ENCODE results near the gene GOT1.

Gene GOT1

GRCh38 chr10:99433378-99434020 lies 3.1 kb upstream of the GOT1 start:
- in situ Hi-C loops (cut with MboI; ENCODE audit: low sequenced_read_pairs) = no loop called here

- in situ Hi-C loops (cut with MboI; ENCODE audit: low sequenced_read_pairs) = no loop called here
Observed at GRCh38 chr10:99432881-99433280, 2.5 kb upstream of the GOT1 start.

GRCh38 chr10:99432047-99432446 lies 1.6 kb upstream of the GOT1 start:
- in situ Hi-C loops (cut with MboI; ENCODE audit: low sequenced_read_pairs) = no loop called here

- in situ Hi-C loops (cut with MboI; ENCODE audit: low sequenced_read_pairs) = no loop called here
Observed at GRCh38 chr10:99431190-99431760, 851 bp upstream of the GOT1 start.

- in situ Hi-C loops (cut with MboI; ENCODE audit: low sequenced_read_pairs) = no loop called here
Observed at GRCh38 chr10:99430116-99430450, 341 bp downstream of the GOT1 start.

GRCh38 chr10:99429517-99430095 lies 818 bp downstream of the GOT1 start:
- in situ Hi-C loops (cut with MboI; ENCODE audit: low sequenced_read_pairs) = no loop called here

- in situ Hi-C loops (cut with MboI; ENCODE audit: low sequenced_read_pairs) = no loop called here
Observed at GRCh38 chr10:99427566-99428190, 2.7 kb downstream of the GOT1 start.

- in situ Hi-C loops (cut with MboI; ENCODE audit: low sequenced_read_pairs) = no loop called here
Observed at GRCh38 chr10:99426689-99427088, 3.7 kb downstream of the GOT1 start.

GRCh38 chr10:99425204-99425603 lies 5.2 kb downstream of the GOT1 start:
- in situ Hi-C loops (cut with MboI; ENCODE audit: low sequenced_read_pairs) = no loop called here

- in situ Hi-C loops (cut with MboI; ENCODE audit: low sequenced_read_pairs) = no loop called here
Observed at GRCh38 chr10:99424656-99425055, 5.8 kb downstream of the GOT1 start.

- in situ Hi-C loops (cut with MboI; ENCODE audit: low sequenced_read_pairs) = no loop called here
Observed at GRCh38 chr10:99422529-99423096, 7.8 kb downstream of the GOT1 start.

- in situ Hi-C loops (cut with MboI; ENCODE audit: low sequenced_read_pairs) = no loop called here
Observed at GRCh38 chr10:99421233-99421739, 9.1 kb downstream of the GOT1 start.

GRCh38 chr10:99419688-99420087 lies 10.7 kb downstream of the GOT1 start:
- in situ Hi-C loops (cut with MboI; ENCODE audit: low sequenced_read_pairs) = no loop called here

- in situ Hi-C loops (cut with MboI; ENCODE audit: low sequenced_read_pairs) = no loop called here
Observed at GRCh38 chr10:99418910-99419624, 11.4 kb downstream of the GOT1 start.

- in situ Hi-C loops (cut with MboI; ENCODE audit: low sequenced_read_pairs) = no loop called here
Observed at GRCh38 chr10:99412099-99412498, 18.3 kb downstream of the GOT1 start.

- in situ Hi-C loops (cut with MboI; ENCODE audit: low sequenced_read_pairs) = no loop called here
Observed at GRCh38 chr10:99411546-99411945, 18.9 kb downstream of the GOT1 start.

- in situ Hi-C loops (cut with MboI; ENCODE audit: low sequenced_read_pairs) = no loop called here
Observed at GRCh38 chr10:99410876-99411275, 19.5 kb downstream of the GOT1 start.

GRCh38 chr10:99410146-99410545 lies 20.3 kb downstream of the GOT1 start:
- in situ Hi-C loops (cut with MboI; ENCODE audit: low sequenced_read_pairs) = no loop called here

GRCh38 chr10:99406149-99406548 lies 24.3 kb downstream of the GOT1 start:
- in situ Hi-C loops (cut with MboI; ENCODE audit: low sequenced_read_pairs) = no loop called here

GRCh38 chr10:99403674-99404073 lies 26.8 kb downstream of the GOT1 start:
- in situ Hi-C loops (cut with MboI; ENCODE audit: low sequenced_read_pairs) = no loop called here

- in situ Hi-C loops (cut with MboI; ENCODE audit: low sequenced_read_pairs) = no loop called here
Observed at GRCh38 chr10:99399664-99400063, 30.8 kb downstream of the GOT1 start.

All from hTERT RPE-1 (cell line).